ENCODE results near the gene NRP1. TPM values are rescaled to one million over a fixed set of nuclear protein-coding genes. Genes with fewer than 3 reads are reported as not detected.

NRP1 gene
- total RNA-seq, 1 donor from 2014 or later, result 100 TPM

GRCh38 chr10:33198610-33199009 lies 135.9 kb downstream of the NRP1 start:
- Mint-ChIP-seq H3K27ac (ENCODE audit: unreplicated experiment) (no peak overlapping the region), H3K9me3 (ENCODE audit: unreplicated experiment) (no peaks in the 10 kb centered on the region), H3K4me1 (ENCODE audit: low read depth, unreplicated experiment) (peaks cover 8% of the 10 kb centered on the region), H3K4me3 (ENCODE audit: unreplicated experiment) (no peak overlapping the region), H3K36me3 (ENCODE audit: unreplicated experiment) (no peaks in the 10 kb centered on the region), H3K27me3 (ENCODE audit: unreplicated experiment) (no peaks in the 10 kb centered on the region)
- DNase-seq, result no peak
- no peak for TF ChIP-seq CTCF (IDR thresholded peaks at IDR 0.05; ENCODE audit: partially characterized antibody, unreplicated experiment)

GRCh38 chr10:33196710-33197491 lies 137.6 kb downstream of the NRP1 start:
- no peak for TF ChIP-seq CTCF (IDR thresholded peaks at IDR 0.05; ENCODE audit: partially characterized antibody, unreplicated experiment)

GRCh38 chr10:33196377-33196706 lies 138.1 kb downstream of the NRP1 start:
- Mint-ChIP-seq H3K36me3 (ENCODE audit: unreplicated experiment) (no peaks in the 10 kb centered on the region), H3K27ac (ENCODE audit: unreplicated experiment) (no peak overlapping the region)

More at GRCh38 chr10:33196710-33197491, 137.6 kb downstream of the NRP1 start:
- Mint-ChIP-seq H3K36me3 (ENCODE audit: unreplicated experiment) (no peaks in the 10 kb centered on the region), H3K9me3 (ENCODE audit: unreplicated experiment) (no peaks in the 10 kb centered on the region), H3K27me3 (ENCODE audit: unreplicated experiment) (no peaks in the 10 kb centered on the region), H3K27ac (ENCODE audit: unreplicated experiment) (no peak overlapping the region), H3K4me3 (ENCODE audit: unreplicated experiment) (no peak overlapping the region), H3K4me1 (ENCODE audit: low read depth, unreplicated experiment) (peaks cover 15% of the 10 kb centered on the region)
- no peak for DNase-seq

GRCh38 chr10:33195608-33196376 lies 138.7 kb downstream of the NRP1 start:
- H3K4me3 Mint-ChIP-seq (ENCODE audit: unreplicated experiment), result no peak overlapping the region
- no peak for TF ChIP-seq CTCF (IDR thresholded peaks at IDR 0.05; ENCODE audit: partially characterized antibody, unreplicated experiment)
- H3K27ac Mint-ChIP-seq (ENCODE audit: unreplicated experiment), result no peak overlapping the region
- H3K36me3 Mint-ChIP-seq (ENCODE audit: unreplicated experiment), result no peaks in the 10 kb centered on the region
- peaks cover 15% of the 10 kb centered on the region for H3K4me1 Mint-ChIP-seq (ENCODE audit: low read depth, unreplicated experiment)
- no peak for DNase-seq
- H3K9me3 Mint-ChIP-seq (ENCODE audit: unreplicated experiment), result no peaks in the 10 kb centered on the region
- no peaks in the 10 kb centered on the region for H3K27me3 Mint-ChIP-seq (ENCODE audit: unreplicated experiment)

More at GRCh38 chr10:33196377-33196706, 138.1 kb downstream of the NRP1 start:
- TF ChIP-seq CTCF (IDR thresholded peaks at IDR 0.05; ENCODE audit: partially characterized antibody, unreplicated experiment), result no peak
- Mint-ChIP-seq H3K4me1 (ENCODE audit: low read depth, unreplicated experiment) (peaks cover 15% of the 10 kb centered on the region), H3K27me3 (ENCODE audit: unreplicated experiment) (no peaks in the 10 kb centered on the region), H3K4me3 (ENCODE audit: unreplicated experiment) (no peak overlapping the region), H3K9me3 (ENCODE audit: unreplicated experiment) (no peaks in the 10 kb centered on the region)
- no peak for DNase-seq
